ENCODE results near the gene TMEM53.

Gene TMEM53

DNA sequence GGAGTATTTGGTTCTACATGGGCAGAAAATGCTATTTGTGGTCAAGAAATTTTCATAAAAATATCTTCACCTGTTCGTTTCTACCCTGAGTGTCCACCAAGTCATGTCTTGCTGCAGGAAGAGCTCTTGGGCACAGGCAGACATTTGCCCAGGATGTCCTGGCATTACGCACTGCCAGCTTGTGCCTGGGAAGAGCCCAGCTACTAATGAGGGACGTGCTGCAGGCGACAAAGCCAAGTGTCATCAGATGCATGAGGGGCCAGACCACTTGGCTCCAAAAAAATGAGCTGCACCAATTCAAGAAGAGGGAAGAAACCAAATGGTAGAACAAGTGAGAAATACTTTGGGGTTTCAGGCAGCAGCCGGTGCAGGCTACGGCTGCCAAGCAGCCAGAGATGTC lies 43.8 kb upstream of the TMEM53 start:
- H3K9me3 ChIP-seq (ENCODE audit: insufficient read depth, low read length, severe bottlenecking), result no peaks in the 10 kb centered on the region
- H2AFZ ChIP-seq (ENCODE audit: low read depth, low read length), result no peak overlapping the region
- peaks cover 13% of the 10 kb centered on the region for H3K4me1 ChIP-seq (ENCODE audit: insufficient read depth, low read length)
- DNase-seq (no peak), ATAC-seq (ENCODE audit: insufficient read depth, low read depth) (no peak)
- no peak overlapping the region for H3K4me3 ChIP-seq (ENCODE audit: low read depth in 1 of 2, low read length in 2 of 2)
- no peaks in the 10 kb centered on the region for H3K36me3 ChIP-seq (ENCODE audit: insufficient read depth, low read length)
- no peak overlapping the region for H3K9ac ChIP-seq (ENCODE audit: low read depth, low read length)
- TF ChIP-seq, protein P1, sequence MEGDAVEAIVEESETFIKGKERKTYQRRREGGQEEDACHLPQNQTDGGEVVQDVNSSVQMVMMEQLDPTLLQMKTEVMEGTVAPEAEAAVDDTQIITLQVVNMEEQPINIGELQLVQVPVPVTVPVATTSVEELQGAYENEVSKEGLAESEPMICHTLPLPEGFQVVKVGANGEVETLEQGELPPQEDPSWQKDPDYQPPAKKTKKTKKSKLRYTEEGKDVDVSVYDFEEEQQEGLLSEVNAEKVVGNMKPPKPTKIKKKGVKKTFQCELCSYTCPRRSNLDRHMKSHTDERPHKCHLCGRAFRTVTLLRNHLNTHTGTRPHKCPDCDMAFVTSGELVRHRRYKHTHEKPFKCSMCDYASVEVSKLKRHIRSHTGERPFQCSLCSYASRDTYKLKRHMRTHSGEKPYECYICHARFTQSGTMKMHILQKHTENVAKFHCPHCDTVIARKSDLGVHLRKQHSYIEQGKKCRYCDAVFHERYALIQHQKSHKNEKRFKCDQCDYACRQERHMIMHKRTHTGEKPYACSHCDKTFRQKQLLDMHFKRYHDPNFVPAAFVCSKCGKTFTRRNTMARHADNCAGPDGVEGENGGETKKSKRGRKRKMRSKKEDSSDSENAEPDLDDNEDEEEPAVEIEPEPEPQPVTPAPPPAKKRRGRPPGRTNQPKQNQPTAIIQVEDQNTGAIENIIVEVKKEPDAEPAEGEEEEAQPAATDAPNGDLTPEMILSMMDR (IDR thresholded peaks at IDR 0.05; ENCODE audit: borderline replicate concordance, extremely low read depth, low read length, poor library complexity, severe bottlenecking), result no peak
- TF ChIP-seq EZH2 (IDR thresholded peaks at IDR 0.05; ENCODE audit: borderline replicate concordance, low read depth, low read length, severe bottlenecking), result no peak
- no peak overlapping the region for H3K27ac ChIP-seq (ENCODE audit: low read length)
- H3K27me3 ChIP-seq (ENCODE audit: insufficient read depth, low read length, poor library complexity), result no peaks in the 10 kb centered on the region
- no peak overlapping the region for H3K4me2 ChIP-seq (ENCODE audit: insufficient read depth, low read length)
- no peaks in the 10 kb centered on the region for H4K20me1 ChIP-seq (ENCODE audit: insufficient read depth, low read length)
- H3K79me2 ChIP-seq (ENCODE audit: insufficient read depth, low read length), result no peaks in the 10 kb centered on the region

DNA sequence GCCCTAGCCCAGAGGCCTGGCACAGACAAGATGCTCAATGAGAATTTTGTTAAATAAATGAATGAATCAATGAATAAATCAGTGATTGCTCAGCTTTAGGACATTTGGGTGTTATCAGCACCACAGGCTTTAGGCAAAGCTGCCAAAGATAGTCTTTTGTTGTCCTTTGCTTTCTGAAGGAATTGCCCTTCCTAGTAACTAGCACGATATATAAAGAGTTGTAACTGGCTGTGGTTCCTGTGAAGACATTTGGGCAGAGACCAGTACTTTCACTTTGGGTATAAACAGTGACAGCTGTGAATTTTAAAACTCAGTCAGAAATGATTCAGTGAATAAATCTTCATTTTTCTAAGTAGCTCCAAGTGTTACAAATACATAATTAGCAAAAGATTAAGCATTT lies 43.4 kb upstream of the TMEM53 start:
- ATAC-seq (ENCODE audit: insufficient read depth, low read depth) (no peak), DNase-seq (no peak)
- H3K27me3 ChIP-seq (ENCODE audit: insufficient read depth, low read length, poor library complexity), result no peaks in the 10 kb centered on the region
- no peaks in the 10 kb centered on the region for H4K20me1 ChIP-seq (ENCODE audit: insufficient read depth, low read length)
- TF ChIP-seq, protein P1 (IDR thresholded peaks at IDR 0.05; ENCODE audit: borderline replicate concordance, extremely low read depth, low read length, poor library complexity, severe bottlenecking), result no peak
- no peak for TF ChIP-seq EZH2 (IDR thresholded peaks at IDR 0.05; ENCODE audit: borderline replicate concordance, low read depth, low read length, severe bottlenecking)
- H3K4me3 ChIP-seq (ENCODE audit: low read depth in 1 of 2, low read length in 2 of 2), result no peak overlapping the region
- H2AFZ ChIP-seq (ENCODE audit: low read depth, low read length), result no peak overlapping the region
- H3K36me3 ChIP-seq (ENCODE audit: insufficient read depth, low read length), result no peaks in the 10 kb centered on the region
- H3K4me2 ChIP-seq (ENCODE audit: insufficient read depth, low read length), result no peak overlapping the region
- H3K4me1 ChIP-seq (ENCODE audit: insufficient read depth, low read length), result peaks cover 13% of the 10 kb centered on the region
- no peak overlapping the region for H3K27ac ChIP-seq (ENCODE audit: low read length)
- H3K9me3 ChIP-seq (ENCODE audit: insufficient read depth, low read length, severe bottlenecking), result no peaks in the 10 kb centered on the region
- H3K9ac ChIP-seq (ENCODE audit: low read depth, low read length), result no peak overlapping the region
- no peaks in the 10 kb centered on the region for H3K79me2 ChIP-seq (ENCODE audit: insufficient read depth, low read length)

DNA sequence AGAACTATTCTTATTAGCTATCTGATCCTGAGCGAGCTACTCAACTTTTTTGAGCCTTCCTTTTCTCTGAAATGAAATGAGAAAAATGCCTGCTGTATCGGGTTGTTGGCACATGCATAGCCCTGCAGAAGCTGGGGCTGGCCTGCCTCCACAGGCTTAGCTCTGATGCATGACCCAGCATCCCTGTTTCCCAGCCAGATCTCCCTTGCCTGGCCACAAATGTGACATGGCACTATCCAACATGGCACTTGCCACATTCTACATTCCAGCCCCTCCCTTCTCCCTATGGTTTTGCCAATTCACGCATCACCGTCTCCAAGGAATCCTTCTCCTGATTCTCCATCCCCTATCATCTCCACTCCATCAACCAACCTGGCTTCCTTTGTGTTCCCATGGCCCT lies 42.9 kb upstream of the TMEM53 start:
- H2AFZ ChIP-seq (ENCODE audit: low read depth, low read length), result no peak overlapping the region
- ATAC-seq (ENCODE audit: insufficient read depth, low read depth) (no peak), DNase-seq (no peak)
- H3K27me3 ChIP-seq (ENCODE audit: insufficient read depth, low read length, poor library complexity), result no peaks in the 10 kb centered on the region
- no peaks in the 10 kb centered on the region for H4K20me1 ChIP-seq (ENCODE audit: insufficient read depth, low read length)
- H3K9me3 ChIP-seq (ENCODE audit: insufficient read depth, low read length, severe bottlenecking), result no peaks in the 10 kb centered on the region
- no peak overlapping the region for H3K27ac ChIP-seq (ENCODE audit: low read length)
- no peaks in the 10 kb centered on the region for H3K36me3 ChIP-seq (ENCODE audit: insufficient read depth, low read length)
- H3K4me3 ChIP-seq (ENCODE audit: low read depth in 1 of 2, low read length in 2 of 2), result no peak overlapping the region
- TF ChIP-seq EZH2 (IDR thresholded peaks at IDR 0.05; ENCODE audit: borderline replicate concordance, low read depth, low read length, severe bottlenecking), result no peak
- TF ChIP-seq, protein P1 (IDR thresholded peaks at IDR 0.05; ENCODE audit: borderline replicate concordance, extremely low read depth, low read length, poor library complexity, severe bottlenecking), result no peak
- H3K9ac ChIP-seq (ENCODE audit: low read depth, low read length), result no peak overlapping the region
- no peaks in the 10 kb centered on the region for H3K79me2 ChIP-seq (ENCODE audit: insufficient read depth, low read length)
- no peak overlapping the region for H3K4me2 ChIP-seq (ENCODE audit: insufficient read depth, low read length)
- H3K4me1 ChIP-seq (ENCODE audit: insufficient read depth, low read length), result peaks cover 13% of the 10 kb centered on the region

All from DND-41 (cell line).